ENCODE data around the gene ANP32E. TPM values are rescaled to one million over a fixed set of nuclear protein-coding genes. Genes with fewer than 3 reads are reported as not detected.
A peak's percentile ranks its signal among the peaks of the same experiment; 100 is the strongest.

Gene ANP32E
- total and polyA plus RNA-seq, 2 of the 4 experiments (the other 2 are of a cell fraction), result 5.9 to 18.4 TPM

DNA sequence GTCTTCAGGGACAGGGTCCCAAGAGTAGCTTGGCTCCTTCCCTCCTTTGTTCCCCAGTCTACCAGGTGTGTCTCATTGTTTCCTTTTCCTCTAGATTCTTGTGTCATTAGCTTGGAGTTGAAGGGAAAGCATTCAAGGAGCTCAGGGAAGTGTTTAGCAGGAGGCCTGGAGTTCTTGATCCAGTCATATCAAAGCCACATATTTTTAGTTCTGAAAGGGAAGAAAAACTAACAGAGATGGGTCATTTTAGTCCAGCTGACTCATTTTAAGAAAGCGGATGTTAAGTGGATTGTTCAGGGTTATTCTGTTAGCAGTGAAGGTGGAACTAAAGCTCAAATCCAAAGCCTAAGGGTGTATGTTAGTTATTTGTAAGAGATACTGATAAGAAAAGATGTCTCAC lies 37.4 kb upstream of the ANP32E start:
- peak overlapping the region; percentile 75 for H2AK9ac ChIP-seq (replicated peaks; ENCODE audit: low read depth, low read length, poor library complexity)
- H4K91ac ChIP-seq (ENCODE audit: insufficient read depth, low read depth, low read length), result peak overlapping the region; percentile 59; the same call in 1 of the 2 replicates
- dilution Hi-C loops (cut with HindIII; ENCODE audit: low sequenced_read_pairs, unreplicated experiment), result no loop called here
- WGBS, 2 experiments (ENCODE audit: extremely low coverage in 2 of 2, insufficient read length in 1 of 2), result no CpG with 5 or more reads among the region's 1 CpG
- peak overlapping the region; percentile 82 for H2AFZ ChIP-seq (replicated peaks; ENCODE audit: low read length, poor library complexity)
- H3K4me1 ChIP-seq (ENCODE audit: control insufficient read depth, insufficient read depth, low read length), result peaks cover 4% of the 10 kb centered on the region; the same call in 1 of the 2 replicates
- H3K9ac ChIP-seq (ENCODE audit: low read depth, low read length), result peak overlapping the region; percentile 67
- peak overlapping the region; percentile 54; the same call in 1 of the 2 replicates for H2BK20ac ChIP-seq (ENCODE audit: low read depth, low read length)
- peak overlapping the region; percentile 52 for H3K27ac ChIP-seq (ENCODE audit: insufficient read depth, low read length)
- H3K14ac ChIP-seq (replicated peaks; ENCODE audit: low read depth, low read length), result peak overlapping the region; percentile 90
- intact Hi-C loops (cut with micrococcal nuclease), result no loop called here
- DNase-seq (peak; percentile 61), ATAC-seq (ENCODE audit: low read depth) (no peak)
- CTCF ChIA-PET, result interaction anchor here (0.7 to 3.1 kb wide), 2 partner anchors 8 to 18 kb away, joined by 4 to 18 read pairs; no protein-coding TSS in a partner anchor
- BruUV-seq (replicated peaks), result no TSS peak
- peak overlapping the region; percentile 69; the same call in 1 of the 2 replicates for H2AK5ac ChIP-seq (ENCODE audit: low read depth, low read length)
- peak overlapping the region; percentile 90 for H3K4me2 ChIP-seq (ENCODE audit: low read depth, low read length)
- H3K4ac ChIP-seq (ENCODE audit: low read depth, low read length), result peak overlapping the region; percentile 86
- peak overlapping the region; percentile 82 for H2BK5ac ChIP-seq (ENCODE audit: low read depth, low read length, poor library complexity, severe bottlenecking)
- peak overlapping the region; percentile 42; the same call in 1 of the 2 replicates for H3K18ac ChIP-seq (ENCODE audit: low read depth, low read length)
- H2BK15ac ChIP-seq (ENCODE audit: low read depth, low read length), result peak overlapping the region; percentile 46; the same call in 1 of the 3 replicates
- H2BK120ac ChIP-seq (ENCODE audit: low read depth, low read length), result peak overlapping the region; percentile 56
- TF ChIP-seq FOS (IDR thresholded peaks at IDR 0.05; ENCODE audit: low read depth, low read length) (no peak), MXI1 (IDR thresholded peaks at IDR 0.05; ENCODE audit: borderline replicate concordance, low read depth, low read length) (no peak), RCOR1 (IDR thresholded peaks at IDR 0.05; ENCODE audit: insufficient replicate concordance, low read length) (no peak), NFE2L2 (IDR thresholded peaks at IDR 0.05; ENCODE audit: low read depth, low read length) (no peak), RFX5 (IDR thresholded peaks at IDR 0.05; ENCODE audit: low read depth, low read length) (no peak), SMC3 (IDR thresholded peaks at IDR 0.05; ENCODE audit: low read depth, low read length) (no peak), RAD21 (IDR thresholded peaks at IDR 0.05; ENCODE audit: low read length) (no peak), CEBPB (IDR thresholded peaks at IDR 0.05; ENCODE audit: low read depth, low read length) (no peak), BHLHE40 (IDR thresholded peaks at IDR 0.05; ENCODE audit: low read depth, low read length) (no peak), CHD1 (IDR thresholded peaks at IDR 0.05; ENCODE audit: low read depth, low read length) (no peak), MAFK (IDR thresholded peaks at IDR 0.05; ENCODE audit: low read depth, low read length) (no peak), POLR2A (IDR thresholded peaks at IDR 0.05; ENCODE audit: low read depth, low read length) (no peak), MAZ (IDR thresholded peaks at IDR 0.05; ENCODE audit: borderline replicate concordance, low read depth, low read length) (no peak)
- TF ChIP-seq, protein P1, sequence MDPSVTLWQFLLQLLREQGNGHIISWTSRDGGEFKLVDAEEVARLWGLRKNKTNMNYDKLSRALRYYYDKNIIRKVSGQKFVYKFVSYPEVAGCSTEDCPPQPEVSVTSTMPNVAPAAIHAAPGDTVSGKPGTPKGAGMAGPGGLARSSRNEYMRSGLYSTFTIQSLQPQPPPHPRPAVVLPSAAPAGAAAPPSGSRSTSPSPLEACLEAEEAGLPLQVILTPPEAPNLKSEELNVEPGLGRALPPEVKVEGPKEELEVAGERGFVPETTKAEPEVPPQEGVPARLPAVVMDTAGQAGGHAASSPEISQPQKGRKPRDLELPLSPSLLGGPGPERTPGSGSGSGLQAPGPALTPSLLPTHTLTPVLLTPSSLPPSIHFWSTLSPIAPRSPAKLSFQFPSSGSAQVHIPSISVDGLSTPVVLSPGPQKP (IDR thresholded peaks at IDR 0.05; ENCODE audit: borderline replicate concordance, low read depth, low read length), result no peak
- TF ChIP-seq, protein P2, sequence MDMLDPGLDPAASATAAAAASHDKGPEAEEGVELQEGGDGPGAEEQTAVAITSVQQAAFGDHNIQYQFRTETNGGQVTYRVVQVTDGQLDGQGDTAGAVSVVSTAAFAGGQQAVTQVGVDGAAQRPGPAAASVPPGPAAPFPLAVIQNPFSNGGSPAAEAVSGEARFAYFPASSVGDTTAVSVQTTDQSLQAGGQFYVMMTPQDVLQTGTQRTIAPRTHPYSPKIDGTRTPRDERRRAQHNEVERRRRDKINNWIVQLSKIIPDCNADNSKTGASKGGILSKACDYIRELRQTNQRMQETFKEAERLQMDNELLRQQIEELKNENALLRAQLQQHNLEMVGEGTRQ (IDR thresholded peaks at IDR 0.05; ENCODE audit: low read depth, low read length), result no peak
- TF ChIP-seq, protein P3, sequence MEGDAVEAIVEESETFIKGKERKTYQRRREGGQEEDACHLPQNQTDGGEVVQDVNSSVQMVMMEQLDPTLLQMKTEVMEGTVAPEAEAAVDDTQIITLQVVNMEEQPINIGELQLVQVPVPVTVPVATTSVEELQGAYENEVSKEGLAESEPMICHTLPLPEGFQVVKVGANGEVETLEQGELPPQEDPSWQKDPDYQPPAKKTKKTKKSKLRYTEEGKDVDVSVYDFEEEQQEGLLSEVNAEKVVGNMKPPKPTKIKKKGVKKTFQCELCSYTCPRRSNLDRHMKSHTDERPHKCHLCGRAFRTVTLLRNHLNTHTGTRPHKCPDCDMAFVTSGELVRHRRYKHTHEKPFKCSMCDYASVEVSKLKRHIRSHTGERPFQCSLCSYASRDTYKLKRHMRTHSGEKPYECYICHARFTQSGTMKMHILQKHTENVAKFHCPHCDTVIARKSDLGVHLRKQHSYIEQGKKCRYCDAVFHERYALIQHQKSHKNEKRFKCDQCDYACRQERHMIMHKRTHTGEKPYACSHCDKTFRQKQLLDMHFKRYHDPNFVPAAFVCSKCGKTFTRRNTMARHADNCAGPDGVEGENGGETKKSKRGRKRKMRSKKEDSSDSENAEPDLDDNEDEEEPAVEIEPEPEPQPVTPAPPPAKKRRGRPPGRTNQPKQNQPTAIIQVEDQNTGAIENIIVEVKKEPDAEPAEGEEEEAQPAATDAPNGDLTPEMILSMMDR (conservative IDR thresholded peaks at IDR 0.05; ENCODE audit: low read depth, low read length), result no peak
- in situ Hi-C loops (cut with MboI; ENCODE audit: low sequenced_read_pairs), result no loop called here
- H3K79me1 ChIP-seq (ENCODE audit: low read depth in 1 of 2, low read length in 2 of 2), result peaks cover 4 to 20% of the 10 kb centered on the region in 2 experiments; a peak in 3 of 4 replicates
- H4K8ac ChIP-seq (ENCODE audit: low read depth in 2 of 2, low read length in 2 of 2), result peak overlapping the region; percentile 46 to 90; a peak in 3 of 4 replicates
- no peaks in the 10 kb centered on the region for H3K9me3 ChIP-seq (ENCODE audit: control insufficient read depth, insufficient read depth, low read length)
- H4K5ac ChIP-seq (ENCODE audit: low read depth, low read length), result peak overlapping the region; percentile 47
- H3K4me3 ChIP-seq (ENCODE audit: insufficient read depth, low read depth, low read length), result peak overlapping the region; percentile 45
- H3K23ac ChIP-seq (ENCODE audit: low read depth, low read length), result peak overlapping the region; percentile 80
- no peaks in the 10 kb centered on the region for H3K36me3 ChIP-seq (ENCODE audit: control insufficient read depth, insufficient read depth, low read length)
- POLR2A ChIA-PET (ENCODE audit: unreplicated experiment), result interaction anchor here (0.8 to 1.8 kb wide), 2 partner anchors 9 to 17 kb away, joined by 5 to 6 read pairs; partner anchors contain the start of gene CIART
- peaks cover 3% of the 10 kb centered on the region; the same call in 1 of the 2 replicates for H3K9me1 ChIP-seq (ENCODE audit: insufficient read depth, low read length)
- peak overlapping the region; percentile 63; the same call in 1 of the 2 replicates for H3K56ac ChIP-seq (ENCODE audit: extremely low read depth, insufficient read depth, low read length)
- no peaks in the 10 kb centered on the region for H4K20me1 ChIP-seq (ENCODE audit: insufficient read depth, low read length)
- no peaks in the 10 kb centered on the region for H3K27me3 ChIP-seq (ENCODE audit: control insufficient read depth, insufficient read depth, low read length)

Data from IMR-90 (cell line).